Breast epithelium (tissue), 3 donors: Measurements from ENCODE around the gene RAMP1.

Experiments
- POLR2A ChIP-seq: fragments of 450-650 bp; IDR thresholded peaks from one replicate; pipeline ENCODE4 v1.6.1; 2016; ENCODE audit warnings: antibody characterized with exemption, mild to moderate bottlenecking, moderate library complexity
- POLR2AphosphoS5 ChIP-seq, 3 donors: sonication (generic); formaldehyde crosslinking; IDR thresholded peaks; one replicate each; pipeline ENCODE4 v1.6.1; 2017; ENCODE audit warnings: antibody characterized with exemption in 3 of 3
- TF ChIP-seq, protein P1 (sequence below), 3 donors: fragments of 450-650 bp; IDR thresholded peaks; one replicate each; pipeline ENCODE4 v1.5.1; 2016 to 2017; ENCODE audit warnings: antibody characterized with exemption in 3 of 3, mild to moderate bottlenecking in 3 of 3, moderate library complexity in 3 of 3

DNA sequence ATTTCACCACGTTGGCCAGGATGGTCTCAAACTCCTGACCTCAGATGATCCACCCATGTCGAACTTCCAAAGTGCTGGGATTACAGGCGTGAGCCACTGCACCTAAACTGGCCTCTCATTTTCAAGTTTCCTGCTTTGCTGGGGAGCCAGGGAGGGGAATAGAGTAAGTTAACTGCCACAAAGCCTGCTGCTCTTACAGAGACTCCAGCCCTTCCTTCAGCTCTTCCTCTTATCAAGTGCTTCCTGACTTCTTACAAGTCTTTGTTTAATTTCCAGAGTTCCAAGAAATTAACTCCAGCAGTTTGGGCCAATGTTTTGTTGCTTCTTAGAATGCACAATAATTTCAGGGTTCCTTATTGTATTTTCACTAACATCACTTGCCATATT, 83.1 kb downstream of the RAMP1 start:
- TF ChIP-seq, protein P1, sequence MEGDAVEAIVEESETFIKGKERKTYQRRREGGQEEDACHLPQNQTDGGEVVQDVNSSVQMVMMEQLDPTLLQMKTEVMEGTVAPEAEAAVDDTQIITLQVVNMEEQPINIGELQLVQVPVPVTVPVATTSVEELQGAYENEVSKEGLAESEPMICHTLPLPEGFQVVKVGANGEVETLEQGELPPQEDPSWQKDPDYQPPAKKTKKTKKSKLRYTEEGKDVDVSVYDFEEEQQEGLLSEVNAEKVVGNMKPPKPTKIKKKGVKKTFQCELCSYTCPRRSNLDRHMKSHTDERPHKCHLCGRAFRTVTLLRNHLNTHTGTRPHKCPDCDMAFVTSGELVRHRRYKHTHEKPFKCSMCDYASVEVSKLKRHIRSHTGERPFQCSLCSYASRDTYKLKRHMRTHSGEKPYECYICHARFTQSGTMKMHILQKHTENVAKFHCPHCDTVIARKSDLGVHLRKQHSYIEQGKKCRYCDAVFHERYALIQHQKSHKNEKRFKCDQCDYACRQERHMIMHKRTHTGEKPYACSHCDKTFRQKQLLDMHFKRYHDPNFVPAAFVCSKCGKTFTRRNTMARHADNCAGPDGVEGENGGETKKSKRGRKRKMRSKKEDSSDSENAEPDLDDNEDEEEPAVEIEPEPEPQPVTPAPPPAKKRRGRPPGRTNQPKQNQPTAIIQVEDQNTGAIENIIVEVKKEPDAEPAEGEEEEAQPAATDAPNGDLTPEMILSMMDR (IDR thresholded peaks at IDR 0.05): no peak
- TF ChIP-seq POLR2A: no peak
- TF ChIP-seq POLR2AphosphoS5 (IDR thresholded peaks at IDR 0.05): no peak
